WTC11 (cell line): ENCODE results near the gene RETN. TPM values are rescaled to one million over a fixed set of nuclear protein-coding genes. Genes with fewer than 3 reads are reported as not detected.

Source experiments
- ATAC-seq: fragments of 200-7000 bp; cut with Tn5 transposase; 2 replicates; pipeline ENCODE4 v1.10.0; 2021; ENCODE audit warnings: mild to moderate bottlenecking, moderate library complexity
- CTCF ChIA-PET: fragments of 300-600 bp; sonication (Branson Sonifier 250); formaldehyde crosslinking; loops from one replicate; lab custom pipeline; 2021; ENCODE audit warnings: antibody characterized with exemption; lab: Charles Lee
- POLR2A ChIA-PET: fragments of 350-600 bp; sonication (Branson Sonifier 250); formaldehyde crosslinking; loops from one replicate; lab custom pipeline; 2021; ENCODE audit warnings: antibody characterized with exemption; lab: Charles Lee
- DNase-seq: peaks from one replicate; pipeline ENCODE4 v3.0.0; 2021; ENCODE audit warnings: low spot score
- H3K27ac Mint-ChIP-seq: 2 replicates; pipeline ENCODE4 v1.8.0; 2021; ENCODE audit warnings: mixed read lengths
- H3K27me3 Mint-ChIP-seq: 2 replicates; pipeline ENCODE4 v1.8.0; 2021; ENCODE audit warnings: low read depth, mild to moderate bottlenecking, moderate library complexity, mixed read lengths
- H3K36me3 Mint-ChIP-seq: 2 replicates; pipeline ENCODE4 v1.8.0; 2021; ENCODE audit warnings: mixed read lengths
- H3K4me1 Mint-ChIP-seq: 2 replicates; pipeline ENCODE4 v1.8.0; 2022; ENCODE audit warnings: mixed read lengths
- H3K4me3 Mint-ChIP-seq: 2 replicates; pipeline ENCODE4 v1.8.0; 2021; ENCODE audit warnings: mild to moderate bottlenecking, moderate library complexity, mixed read lengths
- H3K9me3 Mint-ChIP-seq: 2 replicates; pipeline ENCODE4 v1.8.0; 2021; ENCODE audit warnings: mixed read lengths
- FOXP1 ChIP-seq: sonication (generic); formaldehyde crosslinking; IDR thresholded peaks from 2 replicates; pipeline ENCODE4 v1.8.0; 2022; ENCODE audit warnings: missing genetic modification reagents, mild to moderate bottlenecking, moderate library complexity, borderline replicate concordance
- JAZF1 ChIP-seq: fragments of 250-450 bp; sonication (Bioruptor Pico); IDR thresholded peaks from 2 replicates; pipeline ENCODE4 v1.9.0; 2021; ENCODE audit warnings: moderate library complexity, mild to moderate bottlenecking, inconsistent platforms
- NFYB ChIP-seq: sonication (generic); formaldehyde crosslinking; conservative IDR thresholded peaks from 2 replicates; pipeline ENCODE4 v1.8.0; 2022; ENCODE audit warnings: low read depth, missing genetic modification reagents
- OVOL2 ChIP-seq: fragments of 250-450 bp; sonication (Bioruptor Pico); IDR thresholded peaks from 2 replicates; pipeline ENCODE4 v1.9.0; 2021; ENCODE audit warnings: mild to moderate bottlenecking, borderline replicate concordance
- PRRX2 ChIP-seq: fragments of 250-450 bp; sonication (Bioruptor Pico); IDR thresholded peaks from 2 replicates; pipeline ENCODE4 v1.8.0; 2021; ENCODE audit warnings: mild to moderate bottlenecking
- TCF7 ChIP-seq: sonication (generic); formaldehyde crosslinking; IDR thresholded peaks from 2 replicates; pipeline ENCODE4 v1.8.0; 2022; ENCODE audit warnings: mild to moderate bottlenecking, low read depth, missing genetic modification reagents, moderate library complexity
- TEAD1 ChIP-seq: sonication (generic); formaldehyde crosslinking; IDR thresholded peaks from 2 replicates; pipeline ENCODE4 v1.8.0; 2022; ENCODE audit warnings: mild to moderate bottlenecking, missing genetic modification reagents
- ZBTB21 ChIP-seq: sonication (generic); formaldehyde crosslinking; IDR thresholded peaks from 2 replicates; pipeline ENCODE4 v1.8.1; 2023; ENCODE audit warnings: mild to moderate bottlenecking, missing genetic modification reagents, borderline replicate concordance
- ZNF263 ChIP-seq: sonication (generic); formaldehyde crosslinking; IDR thresholded peaks from 2 replicates; pipeline ENCODE4 v1.8.1; 2022; ENCODE audit warnings: low read depth, mild to moderate bottlenecking, moderate library complexity, missing genetic modification reagents
- total RNA-seq: library from RNA; stranded (reverse); gene quantifications from 3 replicates; pipeline ENCODE4 v1.2.3, GENCODE V29; 2021
- TF ChIP-seq, protein P1 (sequence below): fragments of 250-450 bp; sonication (Bioruptor Pico); IDR thresholded peaks from 2 replicates; pipeline ENCODE4 v1.9.0; 2021; ENCODE audit warnings: mild to moderate bottlenecking
- TF ChIP-seq, protein P2 (sequence below): sonication (generic); formaldehyde crosslinking; IDR thresholded peaks from 2 replicates; pipeline ENCODE4 v1.8.0; 2022; ENCODE audit warnings: mild to moderate bottlenecking, missing genetic modification reagents
- TF ChIP-seq, protein P3 (sequence below): fragments of 200-600 bp; IDR thresholded peaks from 2 replicates; pipeline ENCODE4 v1.8.0; 2022; ENCODE audit warnings: antibody characterized with exemption
- TF ChIP-seq, protein P4 (sequence below): sonication (generic); formaldehyde crosslinking; IDR thresholded peaks from 2 replicates; pipeline ENCODE4 v1.8.1; 2022; ENCODE audit warnings: missing genetic modification reagents, borderline replicate concordance
- TF ChIP-seq, protein P5 (sequence below): sonication (generic); formaldehyde crosslinking; IDR thresholded peaks from 2 replicates; pipeline ENCODE4 v1.8.1; 2022; ENCODE audit warnings: mild to moderate bottlenecking, moderate library complexity, missing genetic modification reagents
- TF ChIP-seq, protein P6 (sequence below): sonication (generic); formaldehyde crosslinking; IDR thresholded peaks from 2 replicates; pipeline ENCODE4 v1.8.1; 2022; ENCODE audit warnings: mild to moderate bottlenecking, missing genetic modification reagents, moderate library complexity, borderline replicate concordance
- TF ChIP-seq, protein P7 (sequence below): sonication (generic); formaldehyde crosslinking; IDR thresholded peaks from 2 replicates; pipeline ENCODE4 v1.8.0; 2022; ENCODE audit warnings: mild to moderate bottlenecking, missing genetic modification reagents

RETN gene
- total RNA-seq, 1 experiment from 2014 or later, result not detected

DNA sequence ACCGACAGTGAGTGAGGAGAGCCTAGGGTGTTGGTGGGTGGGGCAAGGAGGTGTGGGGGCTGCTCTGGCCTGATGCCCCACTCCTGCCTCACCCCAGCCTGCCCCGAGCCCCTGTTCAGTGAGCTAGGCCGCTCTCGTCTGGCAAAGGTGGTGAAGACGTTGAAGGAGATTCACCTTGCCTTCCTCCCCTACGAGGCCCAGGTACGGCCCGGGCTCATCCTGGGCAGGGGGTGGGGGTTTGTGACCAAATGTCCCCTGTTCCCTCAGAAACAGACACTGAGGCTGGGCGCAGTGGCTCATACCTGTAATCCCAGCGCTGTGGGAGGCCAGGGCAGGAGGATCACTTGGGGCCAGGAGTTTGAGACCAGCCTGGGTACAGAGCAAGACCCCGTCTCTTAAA, 28.0 kb upstream of the RETN start (continued):
- TF ChIP-seq NFYB (CRISPR knock-in tag) (no peak), PRRX2 (CRISPR knock-in tag) (no peak), FOXP1 (CRISPR knock-in tag) (no peak), ZNF263 (CRISPR knock-in tag) (no peak)
- TF ChIP-seq, protein P1, sequence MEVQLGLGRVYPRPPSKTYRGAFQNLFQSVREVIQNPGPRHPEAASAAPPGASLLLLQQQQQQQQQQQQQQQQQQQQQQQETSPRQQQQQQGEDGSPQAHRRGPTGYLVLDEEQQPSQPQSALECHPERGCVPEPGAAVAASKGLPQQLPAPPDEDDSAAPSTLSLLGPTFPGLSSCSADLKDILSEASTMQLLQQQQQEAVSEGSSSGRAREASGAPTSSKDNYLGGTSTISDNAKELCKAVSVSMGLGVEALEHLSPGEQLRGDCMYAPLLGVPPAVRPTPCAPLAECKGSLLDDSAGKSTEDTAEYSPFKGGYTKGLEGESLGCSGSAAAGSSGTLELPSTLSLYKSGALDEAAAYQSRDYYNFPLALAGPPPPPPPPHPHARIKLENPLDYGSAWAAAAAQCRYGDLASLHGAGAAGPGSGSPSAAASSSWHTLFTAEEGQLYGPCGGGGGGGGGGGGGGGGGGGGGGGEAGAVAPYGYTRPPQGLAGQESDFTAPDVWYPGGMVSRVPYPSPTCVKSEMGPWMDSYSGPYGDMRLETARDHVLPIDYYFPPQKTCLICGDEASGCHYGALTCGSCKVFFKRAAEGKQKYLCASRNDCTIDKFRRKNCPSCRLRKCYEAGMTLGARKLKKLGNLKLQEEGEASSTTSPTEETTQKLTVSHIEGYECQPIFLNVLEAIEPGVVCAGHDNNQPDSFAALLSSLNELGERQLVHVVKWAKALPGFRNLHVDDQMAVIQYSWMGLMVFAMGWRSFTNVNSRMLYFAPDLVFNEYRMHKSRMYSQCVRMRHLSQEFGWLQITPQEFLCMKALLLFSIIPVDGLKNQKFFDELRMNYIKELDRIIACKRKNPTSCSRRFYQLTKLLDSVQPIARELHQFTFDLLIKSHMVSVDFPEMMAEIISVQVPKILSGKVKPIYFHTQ, result no peak
- TF ChIP-seq, protein P2, sequence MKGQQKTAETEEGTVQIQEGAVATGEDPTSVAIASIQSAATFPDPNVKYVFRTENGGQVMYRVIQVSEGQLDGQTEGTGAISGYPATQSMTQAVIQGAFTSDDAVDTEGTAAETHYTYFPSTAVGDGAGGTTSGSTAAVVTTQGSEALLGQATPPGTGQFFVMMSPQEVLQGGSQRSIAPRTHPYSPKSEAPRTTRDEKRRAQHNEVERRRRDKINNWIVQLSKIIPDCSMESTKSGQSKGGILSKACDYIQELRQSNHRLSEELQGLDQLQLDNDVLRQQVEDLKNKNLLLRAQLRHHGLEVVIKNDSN, result no peak

DNA sequence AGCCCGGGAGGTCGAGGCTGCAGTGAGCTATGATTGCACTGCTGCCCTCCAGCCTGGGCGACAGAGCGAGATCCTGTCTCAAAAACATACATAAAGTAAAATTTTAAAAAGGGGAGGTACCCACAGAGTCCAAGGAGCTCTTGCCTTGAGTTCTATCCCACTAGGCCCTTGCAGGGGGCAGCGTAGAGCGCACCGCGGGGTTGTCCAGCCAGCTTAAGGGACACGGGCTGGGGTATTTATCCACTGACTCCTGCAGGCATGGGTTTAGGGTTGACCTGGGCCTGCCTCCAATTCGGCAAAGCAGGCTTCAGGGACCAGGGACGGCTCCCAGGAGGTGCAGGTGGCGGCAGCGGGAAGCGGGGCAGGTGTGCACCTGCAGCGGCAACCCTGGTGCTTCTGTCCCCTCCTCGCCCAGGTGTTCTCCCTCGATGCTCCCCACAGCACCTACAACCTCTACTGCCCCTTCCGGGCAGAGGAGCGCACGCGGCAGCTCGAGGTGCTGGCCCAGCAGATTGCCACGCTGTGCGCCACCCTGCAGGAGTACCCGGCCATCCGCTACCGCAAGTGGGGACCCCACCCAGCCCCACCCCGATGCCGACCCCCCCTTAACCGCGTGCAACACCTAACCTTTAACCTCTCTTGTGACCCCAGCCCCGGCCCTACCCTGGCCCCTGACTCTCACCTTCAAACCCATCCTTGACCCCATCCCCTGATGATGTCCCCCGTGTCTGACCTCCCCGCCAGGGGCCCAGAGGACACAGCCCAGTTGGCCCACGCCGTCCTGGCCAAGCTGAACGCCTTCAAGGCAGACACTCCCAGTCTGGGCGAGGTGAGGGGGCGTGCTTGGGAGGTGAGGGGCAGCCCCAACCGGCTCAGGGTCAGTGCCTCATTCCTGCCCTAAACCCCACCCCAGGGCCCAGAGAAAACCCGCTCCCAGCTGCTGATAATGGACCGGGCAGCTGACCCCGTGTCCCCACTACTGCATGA, 27.3 kb upstream of the RETN start:
- Mint-ChIP-seq H3K27me3 (peaks cover 3% of the 10 kb centered on the region), H3K9me3 (peaks cover 8% of the 10 kb centered on the region), H3K36me3 (peaks cover 7% of the 10 kb centered on the region; the same call in 1 of the 2 replicates), H3K27ac (no peak overlapping the region), H3K4me3 (no peak overlapping the region)
- DNase-seq, result peak; percentile 66
- POLR2A ChIA-PET, result interaction anchor here (0.6 kb wide), 1 partner anchor 137 kb away, joined by 7 read pairs; no protein-coding TSS in a partner anchor
- TF ChIP-seq, protein P3, sequence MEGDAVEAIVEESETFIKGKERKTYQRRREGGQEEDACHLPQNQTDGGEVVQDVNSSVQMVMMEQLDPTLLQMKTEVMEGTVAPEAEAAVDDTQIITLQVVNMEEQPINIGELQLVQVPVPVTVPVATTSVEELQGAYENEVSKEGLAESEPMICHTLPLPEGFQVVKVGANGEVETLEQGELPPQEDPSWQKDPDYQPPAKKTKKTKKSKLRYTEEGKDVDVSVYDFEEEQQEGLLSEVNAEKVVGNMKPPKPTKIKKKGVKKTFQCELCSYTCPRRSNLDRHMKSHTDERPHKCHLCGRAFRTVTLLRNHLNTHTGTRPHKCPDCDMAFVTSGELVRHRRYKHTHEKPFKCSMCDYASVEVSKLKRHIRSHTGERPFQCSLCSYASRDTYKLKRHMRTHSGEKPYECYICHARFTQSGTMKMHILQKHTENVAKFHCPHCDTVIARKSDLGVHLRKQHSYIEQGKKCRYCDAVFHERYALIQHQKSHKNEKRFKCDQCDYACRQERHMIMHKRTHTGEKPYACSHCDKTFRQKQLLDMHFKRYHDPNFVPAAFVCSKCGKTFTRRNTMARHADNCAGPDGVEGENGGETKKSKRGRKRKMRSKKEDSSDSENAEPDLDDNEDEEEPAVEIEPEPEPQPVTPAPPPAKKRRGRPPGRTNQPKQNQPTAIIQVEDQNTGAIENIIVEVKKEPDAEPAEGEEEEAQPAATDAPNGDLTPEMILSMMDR, result 0 out of 2 replicates have a peak, but pooled peaks have one; percentile 31
- TF ChIP-seq JAZF1 (CRISPR knock-in tag), result no peak
- TF ChIP-seq, protein P4, sequence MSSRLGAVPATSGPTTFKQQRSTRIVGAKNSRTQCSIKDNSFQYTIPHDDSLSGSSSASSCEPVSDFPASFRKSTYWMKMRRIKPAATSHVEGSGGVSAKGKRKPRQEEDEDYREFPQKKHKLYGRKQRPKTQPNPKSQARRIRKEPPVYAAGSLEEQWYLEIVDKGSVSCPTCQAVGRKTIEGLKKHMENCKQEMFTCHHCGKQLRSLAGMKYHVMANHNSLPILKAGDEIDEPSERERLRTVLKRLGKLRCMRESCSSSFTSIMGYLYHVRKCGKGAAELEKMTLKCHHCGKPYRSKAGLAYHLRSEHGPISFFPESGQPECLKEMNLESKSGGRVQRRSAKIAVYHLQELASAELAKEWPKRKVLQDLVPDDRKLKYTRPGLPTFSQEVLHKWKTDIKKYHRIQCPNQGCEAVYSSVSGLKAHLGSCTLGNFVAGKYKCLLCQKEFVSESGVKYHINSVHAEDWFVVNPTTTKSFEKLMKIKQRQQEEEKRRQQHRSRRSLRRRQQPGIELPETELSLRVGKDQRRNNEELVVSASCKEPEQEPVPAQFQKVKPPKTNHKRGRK (CRISPR knock-in tag), result no peak
- no peak for TF ChIP-seq OVOL2 (CRISPR knock-in tag)
- TF ChIP-seq, all 79 proteins: peak for 1
- CTCF ChIA-PET, result interaction anchor here (0.5 to 2.8 kb wide), 27 partner anchors 8 to 353 kb away, joined by 3 to 37 read pairs (median 4); partner anchors contain the start of genes CAMSAP3, PET100, TRAPPC5 and XAB2
- ATAC-seq, result peak; percentile 57
- H3K4me1 Mint-ChIP-seq, result no peaks in the 10 kb centered on the region

DNA sequence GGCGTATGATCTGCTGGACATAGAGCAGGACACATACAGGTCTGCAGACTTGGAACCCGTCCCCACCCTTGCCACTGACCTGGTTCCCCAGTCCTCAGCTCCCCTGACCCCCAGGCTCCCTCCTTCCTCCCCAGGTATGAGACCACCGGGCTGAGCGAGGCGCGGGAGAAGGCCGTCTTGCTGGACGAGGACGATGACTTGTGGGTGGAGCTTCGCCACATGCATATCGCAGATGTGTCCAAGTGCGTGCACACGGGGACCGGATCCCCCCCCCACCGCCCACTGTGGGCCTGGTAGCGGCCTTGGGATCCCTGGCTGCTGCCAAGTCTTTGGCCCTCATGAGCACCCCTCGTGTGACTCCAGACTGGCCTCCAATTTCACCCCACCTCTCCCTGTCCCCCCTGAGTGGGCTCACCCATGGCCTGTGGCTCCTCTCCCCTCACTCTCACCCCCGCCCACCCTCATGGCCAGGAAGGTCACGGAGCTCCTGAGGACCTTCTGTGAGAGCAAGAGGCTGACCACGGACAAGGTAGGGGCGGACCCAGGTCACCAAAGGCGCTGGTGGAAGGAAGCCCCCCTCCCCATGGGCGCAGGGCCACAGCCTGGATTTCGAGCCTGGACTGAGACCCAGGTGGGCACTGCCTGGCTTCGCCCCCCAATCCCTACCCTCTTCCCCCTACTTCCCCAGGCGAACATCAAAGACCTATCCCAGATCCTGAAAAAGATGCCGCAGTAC, 26.4 kb upstream of the RETN start:
- Mint-ChIP-seq H3K27me3 (no peaks in the 10 kb centered on the region), H3K4me1 (no peaks in the 10 kb centered on the region), H3K9me3 (peaks cover 8% of the 10 kb centered on the region), H3K4me3 (no peak overlapping the region), H3K36me3 (peaks cover 7% of the 10 kb centered on the region; the same call in 1 of the 2 replicates), H3K27ac (no peak overlapping the region)
- CTCF ChIA-PET, result interaction anchor here (0.5 to 2.8 kb wide), 7 partner anchors 35 to 353 kb away, joined by 3 to 37 read pairs (median 6); partner anchors contain the start of gene TRAPPC5
- DNase-seq (no peak), ATAC-seq (no peak)
- POLR2A ChIA-PET, result no interaction called here
- TF ChIP-seq, protein P5, sequence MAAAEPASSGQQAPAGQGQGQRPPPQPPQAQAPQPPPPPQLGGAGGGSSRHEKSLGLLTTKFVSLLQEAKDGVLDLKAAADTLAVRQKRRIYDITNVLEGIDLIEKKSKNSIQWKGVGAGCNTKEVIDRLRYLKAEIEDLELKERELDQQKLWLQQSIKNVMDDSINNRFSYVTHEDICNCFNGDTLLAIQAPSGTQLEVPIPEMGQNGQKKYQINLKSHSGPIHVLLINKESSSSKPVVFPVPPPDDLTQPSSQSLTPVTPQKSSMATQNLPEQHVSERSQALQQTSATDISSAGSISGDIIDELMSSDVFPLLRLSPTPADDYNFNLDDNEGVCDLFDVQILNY (CRISPR knock-in tag), result no peak
- TF ChIP-seq PRRX2 (CRISPR knock-in tag) (no peak), TEAD1 (CRISPR knock-in tag) (no peak), ZBTB21 (no peak), TCF7 (CRISPR knock-in tag) (no peak), OVOL2 (CRISPR knock-in tag) (no peak)
- TF ChIP-seq, protein P6, sequence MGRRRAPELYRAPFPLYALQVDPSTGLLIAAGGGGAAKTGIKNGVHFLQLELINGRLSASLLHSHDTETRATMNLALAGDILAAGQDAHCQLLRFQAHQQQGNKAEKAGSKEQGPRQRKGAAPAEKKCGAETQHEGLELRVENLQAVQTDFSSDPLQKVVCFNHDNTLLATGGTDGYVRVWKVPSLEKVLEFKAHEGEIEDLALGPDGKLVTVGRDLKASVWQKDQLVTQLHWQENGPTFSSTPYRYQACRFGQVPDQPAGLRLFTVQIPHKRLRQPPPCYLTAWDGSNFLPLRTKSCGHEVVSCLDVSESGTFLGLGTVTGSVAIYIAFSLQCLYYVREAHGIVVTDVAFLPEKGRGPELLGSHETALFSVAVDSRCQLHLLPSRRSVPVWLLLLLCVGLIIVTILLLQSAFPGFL (CRISPR knock-in tag), result no peak
- TF ChIP-seq, protein P2, result no peak
- TF ChIP-seq, protein P7, sequence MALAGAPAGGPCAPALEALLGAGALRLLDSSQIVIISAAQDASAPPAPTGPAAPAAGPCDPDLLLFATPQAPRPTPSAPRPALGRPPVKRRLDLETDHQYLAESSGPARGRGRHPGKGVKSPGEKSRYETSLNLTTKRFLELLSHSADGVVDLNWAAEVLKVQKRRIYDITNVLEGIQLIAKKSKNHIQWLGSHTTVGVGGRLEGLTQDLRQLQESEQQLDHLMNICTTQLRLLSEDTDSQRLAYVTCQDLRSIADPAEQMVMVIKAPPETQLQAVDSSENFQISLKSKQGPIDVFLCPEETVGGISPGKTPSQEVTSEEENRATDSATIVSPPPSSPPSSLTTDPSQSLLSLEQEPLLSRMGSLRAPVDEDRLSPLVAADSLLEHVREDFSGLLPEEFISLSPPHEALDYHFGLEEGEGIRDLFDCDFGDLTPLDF (CRISPR knock-in tag), result no peak
